ENCODE results near the gene PITPNC1.
A peak's percentile ranks its signal among the peaks of the same experiment; 100 is the strongest.
"Not testable (repeated sequence)": the region's sequence is repeated elsewhere in the genome, so short reads cannot be mapped to it uniquely, and the experiment has no call there.

PITPNC1 gene

DNA sequence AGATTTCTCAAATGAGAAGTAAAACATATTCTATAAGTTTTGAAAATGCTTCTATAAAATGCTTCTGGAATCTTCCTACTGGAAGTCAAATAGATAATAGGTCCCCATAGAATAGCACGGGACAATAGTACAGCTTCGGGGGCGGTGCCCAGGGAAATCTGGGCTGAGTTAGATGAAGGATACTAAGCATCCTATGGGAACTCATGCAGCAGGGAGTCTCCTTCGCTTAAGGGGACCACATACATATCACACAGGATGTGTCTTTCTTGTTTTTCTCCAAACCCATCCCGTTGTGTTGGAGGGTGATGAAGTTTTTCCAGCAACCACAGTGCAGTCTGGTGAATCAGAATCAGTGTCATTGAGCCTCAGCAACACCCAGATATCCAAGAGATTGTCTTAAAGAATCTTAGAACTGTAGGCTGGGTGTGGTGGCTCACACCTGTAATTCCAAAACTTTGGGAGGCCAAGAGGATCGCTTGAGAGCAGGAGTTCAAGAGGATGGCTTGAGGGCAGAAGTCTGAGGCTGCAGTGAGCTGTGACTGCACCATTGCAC is 84.2 kb downstream of the PITPNC1 start:
- DNase-seq (ENCODE audit: low read depth in 2 of 2): no peak

DNA sequence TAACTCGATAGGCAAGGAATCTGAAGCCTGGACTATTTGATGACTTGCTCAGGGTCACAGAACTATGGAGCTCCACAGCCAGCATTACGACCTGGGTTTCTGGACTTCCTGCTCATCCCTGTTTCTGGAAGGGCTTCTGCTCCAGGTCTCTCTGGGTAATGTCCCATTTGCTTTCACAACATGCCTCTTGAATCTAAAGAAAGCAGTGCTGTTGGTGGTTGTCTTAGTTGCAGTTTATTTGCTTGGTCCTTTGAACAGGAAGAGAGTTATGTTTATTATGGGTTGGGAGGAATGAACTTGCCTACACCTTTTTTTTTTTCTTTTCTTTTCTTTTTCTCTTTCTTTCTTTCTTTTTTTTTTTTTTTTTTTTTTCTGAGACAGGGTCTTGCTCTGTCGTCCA is 84.8 kb downstream of the PITPNC1 start:
- DNase-seq (ENCODE audit: low read depth in 2 of 2): no peak

DNA sequence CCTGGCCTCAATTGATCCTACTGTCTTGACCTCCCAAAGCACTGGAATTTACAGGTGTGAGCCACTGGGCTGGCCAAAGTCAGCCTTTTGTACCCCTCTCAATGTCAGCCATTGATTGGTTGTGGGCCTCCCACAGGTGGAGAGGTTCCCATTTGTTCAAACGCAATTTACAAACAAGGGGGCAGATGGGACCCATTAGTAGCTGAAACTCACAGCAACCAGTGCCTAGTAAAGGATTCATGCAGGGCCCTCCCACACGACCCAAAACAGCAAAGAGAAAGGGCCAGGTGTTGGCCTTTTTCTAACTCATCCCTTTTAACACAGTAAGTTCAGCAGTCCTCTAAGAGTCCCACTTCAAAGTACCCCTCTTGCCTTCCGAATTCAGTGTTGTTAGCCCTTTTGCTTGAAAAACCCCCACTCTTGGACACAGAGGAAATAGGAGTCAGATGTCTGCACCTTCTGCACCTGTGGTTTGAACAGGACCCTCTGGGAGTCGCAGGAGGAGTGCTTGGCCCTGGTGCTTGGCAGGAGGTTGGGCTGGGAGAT is 89.2 kb downstream of the PITPNC1 start:
- DNase-seq (ENCODE audit: low read depth in 2 of 2): no peak

DNA sequence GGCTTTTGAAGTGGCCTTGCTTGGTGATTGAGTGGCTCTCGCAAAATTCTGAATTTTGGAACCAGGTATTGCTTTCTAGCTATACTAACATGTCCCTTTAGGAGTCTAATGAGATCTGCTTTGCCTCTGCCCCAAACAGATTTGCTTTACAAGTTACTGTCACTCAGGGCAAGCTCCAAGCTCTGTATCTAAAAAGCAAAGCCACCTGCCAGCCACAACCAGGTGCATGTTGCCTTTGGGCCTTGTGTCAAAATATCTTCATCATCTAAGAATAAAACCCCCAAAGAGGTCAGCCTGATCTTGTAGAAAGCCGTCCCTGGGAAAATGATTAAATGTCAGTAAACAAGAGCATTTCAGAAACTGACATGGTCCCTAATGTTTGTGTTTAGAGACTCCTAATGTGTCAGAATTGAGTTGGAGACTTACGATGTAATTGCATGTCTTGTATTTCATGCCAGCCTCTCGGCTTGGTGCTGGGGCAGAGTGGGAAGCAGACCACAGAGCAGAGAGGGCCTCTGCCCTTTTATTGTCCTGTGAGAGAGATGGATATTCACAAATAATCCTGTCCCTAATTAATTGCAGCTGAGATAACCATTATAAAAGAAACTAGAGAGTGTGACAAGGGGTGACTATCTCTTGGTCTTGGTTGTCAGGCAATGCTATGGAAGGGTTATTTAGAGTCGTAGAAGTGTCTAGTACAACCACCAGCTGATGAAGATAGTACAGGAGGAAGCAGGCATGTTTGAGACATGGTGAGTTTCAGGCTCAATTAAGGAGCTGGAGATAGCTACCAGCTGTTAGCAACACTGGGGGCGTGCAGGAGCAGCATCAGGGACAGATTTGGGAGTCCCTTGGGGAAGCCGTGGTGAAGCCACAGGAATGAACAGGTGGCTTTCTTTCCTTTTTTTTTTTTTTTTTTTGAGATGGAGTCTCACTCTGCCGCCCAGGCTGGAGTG is 90.7 kb downstream of the PITPNC1 start:
- DNase-seq (ENCODE audit: low read depth in 2 of 2): no peak

DNA sequence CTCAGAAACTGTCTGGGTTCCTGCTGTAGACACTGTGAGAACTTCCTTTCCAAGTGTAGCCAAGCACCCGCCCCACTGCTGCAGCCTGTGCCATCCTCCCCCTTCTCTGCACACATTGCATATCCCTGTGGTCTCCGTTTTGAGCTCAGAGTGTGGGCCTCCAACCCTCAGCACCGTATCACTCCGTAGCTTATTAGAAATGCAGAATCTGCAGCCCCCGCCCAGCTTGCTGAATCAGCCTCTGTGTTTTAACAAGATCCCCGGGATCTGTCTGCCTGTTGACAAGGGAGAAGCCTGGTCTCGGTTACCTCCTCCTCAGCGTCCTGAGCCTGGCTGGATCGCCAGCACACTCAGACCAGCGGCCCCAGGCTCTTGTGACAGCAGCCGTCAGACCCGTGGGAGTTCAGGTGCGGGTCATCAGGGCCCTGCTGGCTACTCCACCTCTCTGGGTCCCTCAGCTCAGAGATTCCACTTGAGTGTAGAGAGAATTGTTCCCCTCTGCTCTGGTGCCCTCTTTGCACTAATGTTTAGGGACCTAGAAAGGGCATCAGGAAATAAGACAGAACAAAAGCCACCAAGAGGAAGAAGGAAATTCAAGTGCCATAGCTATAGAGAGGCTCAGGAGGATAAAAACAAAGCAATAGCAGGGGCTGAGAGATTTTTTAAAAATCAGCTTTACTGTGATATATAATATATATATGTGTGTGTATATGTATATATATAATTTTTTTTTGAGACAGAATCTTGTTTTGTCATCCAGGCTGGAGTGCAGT is 92.3 kb downstream of the PITPNC1 start:
- no peak for DNase-seq (ENCODE audit: low read depth in 2 of 2)

DNA sequence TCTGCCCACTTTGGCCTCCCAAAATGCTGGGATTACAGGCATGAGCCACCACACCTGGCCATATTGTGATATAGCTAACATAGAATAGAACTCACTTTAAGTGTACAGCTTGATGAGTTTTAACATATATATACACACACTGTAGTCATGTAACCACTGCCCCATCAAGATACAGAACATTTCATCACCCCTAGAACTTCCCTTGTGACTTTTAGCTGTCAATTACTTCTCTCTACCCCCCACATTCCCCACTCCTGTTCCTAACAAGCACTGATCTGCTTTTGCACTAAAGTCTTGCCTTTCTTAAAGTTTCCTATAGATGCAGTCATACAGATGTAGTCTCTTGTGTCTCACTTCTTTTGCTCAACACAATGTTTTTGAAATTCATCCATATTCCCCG is 93.1 kb downstream of the PITPNC1 start:
- DNase-seq (ENCODE audit: low read depth in 2 of 2): no peak

DNA sequence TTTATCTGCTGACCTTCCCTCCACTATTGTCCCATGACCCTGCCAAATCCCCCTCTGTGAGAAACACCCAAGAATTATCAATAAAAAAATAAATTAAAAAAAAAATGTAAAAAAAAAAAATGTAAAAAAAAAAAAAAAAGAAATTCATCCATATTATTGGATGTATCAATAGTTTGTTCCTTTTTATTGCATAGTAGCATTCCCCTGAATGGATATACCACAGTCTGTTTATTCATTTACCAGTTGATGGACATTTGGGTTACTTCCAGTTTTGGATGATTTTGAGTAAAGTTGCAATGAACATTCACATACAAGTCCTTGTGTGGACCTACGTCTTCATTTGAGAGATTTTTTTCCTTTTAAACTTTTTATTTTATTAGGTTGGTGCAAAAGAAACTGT is 94.0 kb downstream of the PITPNC1 start:
- no peak for DNase-seq (ENCODE audit: low read depth in 2 of 2)

DNA sequence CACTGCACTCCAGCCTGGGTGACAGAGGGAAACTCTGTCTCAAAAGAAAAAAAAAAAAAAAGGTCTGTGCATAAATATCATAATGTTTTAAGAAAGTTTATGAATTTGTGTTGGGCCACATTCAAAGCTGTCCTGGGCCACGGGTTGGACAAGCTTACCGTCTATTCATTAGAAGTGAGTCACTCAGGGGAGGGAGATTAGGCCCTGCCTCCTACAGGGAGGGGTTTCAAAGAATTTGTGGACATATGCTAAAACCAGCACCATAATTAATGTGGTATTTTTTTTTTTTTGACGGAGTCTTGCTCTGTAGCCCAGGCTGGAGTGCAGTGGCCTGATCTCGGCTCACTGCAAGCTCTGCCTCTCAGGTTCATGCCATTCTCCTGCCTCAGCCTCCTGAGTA is 95.5 kb downstream of the PITPNC1 start:
- not testable (repeated sequence) for DNase-seq (ENCODE audit: low read depth in 2 of 2)

DNA sequence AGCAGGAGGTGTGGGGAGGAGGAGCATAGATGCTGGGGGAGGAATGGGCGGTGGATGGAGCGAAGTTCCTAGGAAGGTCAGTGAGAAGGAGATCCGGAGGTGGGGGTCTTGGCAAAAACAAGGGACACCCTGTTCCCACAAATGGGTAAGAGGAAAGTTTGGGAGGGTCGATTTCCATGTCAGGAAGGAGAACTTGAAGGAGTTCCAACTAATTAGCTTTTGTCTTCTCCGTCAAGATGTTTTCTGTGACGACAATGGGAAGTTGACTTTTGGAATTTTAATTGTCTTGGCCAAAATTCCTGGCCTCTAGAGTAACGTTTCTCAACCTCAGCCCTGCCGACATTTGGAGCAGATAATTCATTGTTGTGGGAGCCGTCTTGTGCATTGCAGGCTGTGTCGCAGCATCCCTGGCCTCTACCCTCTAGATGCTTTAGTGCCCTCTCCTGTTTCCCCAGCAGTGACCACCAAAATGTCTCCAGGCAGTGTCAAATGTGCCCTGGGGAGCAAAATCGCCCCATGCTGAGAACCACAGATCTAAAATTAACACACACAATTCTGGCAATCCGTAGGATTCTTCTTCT is 97.1 kb downstream of the PITPNC1 start:
- no peak for DNase-seq (ENCODE audit: low read depth in 2 of 2)

DNA sequence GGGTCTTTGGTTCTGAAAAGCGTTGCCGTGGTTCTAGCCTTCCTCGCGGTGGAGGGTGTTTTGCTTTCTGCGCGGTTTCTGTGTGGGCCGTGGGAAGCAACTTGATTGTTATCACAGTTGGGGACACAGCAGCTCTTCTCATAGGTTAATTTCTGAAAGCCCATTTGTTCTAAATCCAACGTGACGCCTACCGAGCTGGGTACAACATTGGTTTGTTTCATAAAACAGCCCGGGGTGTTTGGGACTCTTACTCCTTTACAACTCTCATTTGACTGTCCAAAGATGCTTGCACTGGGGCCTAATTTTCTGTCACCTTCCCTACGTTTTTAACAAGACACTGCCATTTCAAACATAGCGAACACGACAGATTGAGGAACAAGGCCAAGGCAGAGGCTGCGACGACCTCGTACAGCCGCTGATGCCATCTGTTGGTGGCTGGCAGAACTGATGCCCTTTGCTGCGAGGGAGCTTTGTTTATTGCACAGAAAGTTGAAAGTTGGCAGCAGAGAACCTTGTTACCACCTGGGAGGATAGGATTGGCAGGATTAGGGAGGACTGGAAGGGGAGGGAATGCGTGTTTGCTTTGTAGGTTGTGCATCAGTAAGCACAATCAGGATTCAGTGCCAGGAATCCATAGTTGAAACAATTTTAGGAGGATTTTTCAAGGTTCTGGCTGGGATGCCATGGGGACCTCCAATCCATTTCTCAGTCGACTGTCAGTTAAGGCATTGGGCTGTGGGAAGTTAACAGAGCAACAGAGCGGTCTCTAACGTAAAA is 98.3 kb downstream of the PITPNC1 start:
- DNase-seq (ENCODE audit: low read depth in 2 of 2): peak; percentile 63 to 74

DNA sequence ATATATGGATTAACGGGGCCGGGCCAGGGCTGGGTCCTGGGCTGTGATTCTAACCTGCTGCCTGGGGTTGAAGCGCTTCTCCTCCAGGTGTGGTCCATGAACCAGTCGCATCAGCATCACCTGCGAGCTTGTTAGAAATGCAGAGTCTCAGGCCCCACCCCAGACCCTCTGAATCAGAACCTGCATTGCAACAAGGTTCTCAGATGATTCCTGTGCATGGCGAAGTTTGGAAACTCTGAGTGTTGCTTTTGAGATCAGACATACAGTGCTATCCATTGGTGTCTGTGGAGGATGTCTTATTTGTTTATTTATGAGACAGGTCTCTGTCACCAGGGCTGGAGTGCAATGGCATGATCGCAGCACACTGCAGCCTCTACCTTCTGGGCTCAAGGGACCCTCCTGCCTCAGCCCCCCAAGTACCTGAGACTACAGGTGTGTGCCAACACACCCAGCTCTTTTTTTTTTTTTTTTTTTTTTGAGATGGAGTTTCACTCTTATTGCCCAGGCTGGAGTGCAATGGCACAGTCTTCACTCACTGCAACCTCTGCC is 99.8 kb downstream of the PITPNC1 start:
- DNase-seq (ENCODE audit: low read depth in 2 of 2): no peak

DNA sequence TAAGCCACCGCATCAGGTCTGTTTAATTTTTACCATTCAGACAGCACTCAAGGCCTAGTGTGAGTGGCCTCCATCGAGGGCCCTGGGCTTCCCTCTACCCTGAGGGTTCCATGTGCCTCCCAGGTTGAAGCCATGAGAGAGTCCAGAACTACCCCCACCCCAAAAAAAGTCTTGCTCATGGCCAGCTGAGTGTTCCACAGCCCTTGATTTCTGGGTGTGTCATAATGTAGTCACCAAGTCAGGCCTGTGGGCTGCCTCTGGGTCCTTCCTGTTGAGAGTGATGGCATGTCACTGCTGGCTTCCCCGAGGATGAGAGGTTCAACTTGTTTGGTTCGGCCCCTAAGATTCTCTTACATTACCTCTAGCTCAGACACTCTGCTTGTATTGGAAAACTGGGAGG is 100.6 kb downstream of the PITPNC1 start:
- DNase-seq (ENCODE audit: low read depth in 2 of 2): peak in 1 of 2 donors; percentile 10

DNA sequence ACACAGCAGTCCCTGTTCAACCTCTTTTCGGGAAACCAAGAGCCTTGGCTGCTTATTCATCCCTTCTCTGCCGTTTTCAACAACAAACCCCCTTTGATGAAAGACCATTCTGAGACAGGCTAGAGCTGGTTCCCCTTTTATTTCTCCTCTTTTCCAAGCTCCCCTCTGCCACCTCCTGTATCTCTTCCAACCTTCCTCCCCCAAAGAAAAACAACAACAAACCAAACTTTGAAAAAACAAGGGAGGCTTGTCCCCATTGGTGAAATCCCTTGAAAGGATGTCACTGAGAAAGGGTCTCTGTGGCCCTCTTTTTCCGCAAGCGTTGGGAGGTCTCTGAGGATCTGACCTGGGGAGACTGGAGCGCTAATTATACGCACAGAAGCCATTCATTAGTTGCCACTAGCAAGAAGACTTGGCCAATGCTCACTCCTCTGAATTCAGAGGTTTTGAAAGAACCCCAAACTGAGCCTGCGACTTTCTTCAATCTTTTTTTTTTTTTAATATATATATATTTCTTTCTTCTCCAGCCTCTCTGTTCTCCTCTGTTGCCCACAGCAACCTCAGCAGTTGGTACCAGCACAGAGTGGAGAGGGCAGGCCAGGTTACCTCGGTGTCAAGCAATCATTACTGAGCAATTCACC is 101.4 kb downstream of the PITPNC1 start:
- DNase-seq (ENCODE audit: low read depth in 2 of 2): no peak

DNA sequence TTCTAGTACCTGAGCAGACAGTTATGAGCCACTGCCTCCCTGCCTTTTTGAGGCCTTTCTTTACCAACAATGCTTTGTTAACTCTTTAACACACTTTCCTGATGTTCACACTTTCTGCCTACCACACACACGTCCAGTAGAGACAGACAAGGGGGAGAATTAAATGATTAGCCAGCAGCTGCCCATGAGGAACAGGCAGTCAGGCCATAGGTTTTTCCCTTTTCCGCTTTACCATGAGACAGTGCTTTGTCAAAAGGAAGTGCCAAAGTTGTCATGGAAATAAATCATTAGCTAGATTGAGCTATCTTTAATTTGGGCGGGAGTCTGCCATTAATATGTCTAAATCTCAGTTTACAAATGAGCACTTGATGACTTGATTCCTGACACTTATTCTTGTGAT is 102.1 kb downstream of the PITPNC1 start:
- DNase-seq (ENCODE audit: low read depth in 2 of 2): no peak

DNA sequence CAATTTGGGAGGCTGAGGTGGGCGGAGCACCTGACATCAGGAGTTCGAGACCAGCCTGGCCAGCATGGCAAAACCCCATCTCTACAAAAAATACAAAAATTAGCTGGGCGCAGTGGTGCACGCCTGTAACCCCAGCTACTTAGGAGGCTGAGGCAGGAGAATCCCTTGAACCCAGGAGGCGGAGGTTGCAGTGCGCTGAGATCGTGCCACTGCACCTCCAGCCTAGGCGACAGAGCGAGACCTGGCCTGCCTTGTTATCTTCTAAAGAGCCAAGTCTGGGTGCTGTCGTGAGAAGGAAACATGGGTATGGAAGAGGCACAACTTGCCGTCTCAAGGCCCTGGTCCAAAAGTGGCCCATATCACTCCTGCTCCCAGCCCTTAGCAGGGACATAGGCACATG is 103.9 kb downstream of the PITPNC1 start:
- DNase-seq (ENCODE audit: low read depth in 2 of 2): not testable (repeated sequence)

DNA sequence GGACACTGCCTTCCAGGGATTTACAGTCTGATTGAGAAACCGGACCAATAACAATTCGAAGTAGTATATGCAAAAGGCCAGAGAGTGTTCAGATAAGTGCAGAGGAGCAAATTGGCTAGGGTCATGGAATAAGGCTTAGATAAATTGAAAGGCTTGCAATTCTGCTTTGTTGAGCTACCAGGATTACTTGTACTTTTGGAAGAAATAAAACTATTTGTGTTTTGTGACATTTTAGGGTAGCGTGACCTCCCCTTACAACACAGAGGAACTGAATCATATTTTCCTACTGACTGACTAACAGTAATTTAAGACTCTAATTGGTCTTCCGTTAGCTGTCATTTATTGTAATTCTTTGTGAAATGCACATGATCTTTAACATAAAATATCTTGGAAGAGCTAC is 104.7 kb downstream of the PITPNC1 start:
- DNase-seq (ENCODE audit: low read depth in 2 of 2): no peak

DNA sequence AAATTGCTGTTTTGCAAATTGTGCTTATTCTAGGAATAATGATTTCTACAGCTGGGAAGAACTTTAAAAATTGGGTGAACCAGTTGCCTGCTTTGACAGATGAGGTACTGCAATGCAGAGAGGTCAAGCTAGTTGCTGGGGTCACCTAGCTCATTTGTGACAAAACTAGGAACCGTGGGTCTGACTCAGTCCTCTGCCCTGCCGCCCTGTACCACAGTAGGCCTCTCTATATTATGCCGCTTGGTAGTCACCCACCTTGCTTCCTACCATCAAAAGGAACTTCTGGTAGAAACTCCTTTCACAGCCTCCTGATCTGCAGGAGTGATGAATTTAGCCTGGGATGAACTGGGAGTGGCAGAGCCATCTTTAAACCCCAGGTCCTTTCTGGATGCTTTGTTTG is 105.7 kb downstream of the PITPNC1 start:
- no peak for DNase-seq (ENCODE audit: low read depth in 2 of 2)

DNA sequence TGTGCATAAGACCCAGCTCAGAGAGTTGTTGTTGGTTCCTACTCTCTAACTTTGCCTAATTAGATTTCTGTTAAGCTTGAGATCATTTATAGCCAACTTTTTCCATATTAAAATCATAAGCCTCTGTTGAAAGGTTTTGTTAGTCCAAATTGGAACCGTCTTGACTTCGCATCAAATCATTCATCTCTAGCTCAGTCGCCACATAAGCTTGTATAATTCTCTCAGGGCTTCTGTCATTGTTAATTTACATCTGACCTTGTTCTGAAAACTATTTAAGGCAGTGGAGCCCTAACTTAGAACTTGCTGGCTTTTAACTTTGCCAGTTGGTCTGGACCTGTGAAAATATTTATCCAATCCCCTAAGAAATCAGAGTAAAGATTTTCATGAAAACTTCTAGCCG is 107.2 kb downstream of the PITPNC1 start:
- DNase-seq (ENCODE audit: low read depth in 2 of 2): no peak

DNA sequence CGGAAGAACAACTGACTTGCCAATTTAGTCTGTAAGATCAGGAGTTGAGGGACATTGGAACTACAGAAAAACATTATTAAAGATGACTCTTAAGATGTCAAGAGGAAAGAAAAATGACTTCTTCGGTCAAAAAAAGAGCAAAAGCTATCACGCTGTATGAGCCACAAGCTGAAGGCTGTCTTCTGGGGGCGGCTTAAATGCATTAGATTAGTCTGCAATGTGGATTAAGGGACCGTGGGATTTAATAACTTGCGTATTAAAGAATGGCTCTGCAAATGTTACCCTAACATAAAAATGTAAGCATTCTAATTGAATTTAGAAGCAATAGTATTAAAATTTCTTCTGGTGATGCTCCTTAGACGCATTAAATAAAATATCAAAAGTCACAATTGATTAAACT is 108.6 kb downstream of the PITPNC1 start:
- no peak for DNase-seq (ENCODE audit: low read depth in 2 of 2)

DNA sequence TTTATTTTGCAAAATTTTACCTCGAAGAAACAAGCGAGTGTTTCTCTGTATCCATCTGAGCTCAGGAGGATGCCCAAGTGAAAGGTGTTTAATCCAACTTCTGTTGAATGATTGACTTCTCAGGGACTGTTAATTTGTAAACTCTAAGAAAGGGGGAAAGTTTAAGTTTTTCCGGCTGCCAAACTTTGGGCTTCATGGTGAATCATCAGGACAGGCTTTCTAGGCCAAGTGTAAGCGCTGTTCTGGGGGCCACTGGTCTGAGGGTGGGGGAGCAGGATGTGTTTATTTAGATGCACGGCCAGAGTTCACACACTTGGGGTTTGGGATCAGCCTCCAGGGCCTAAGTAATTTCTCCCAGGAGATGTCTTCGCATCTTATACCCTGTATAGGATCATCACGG is 110.4 kb downstream of the PITPNC1 start:
- no peak for DNase-seq (ENCODE audit: low read depth in 2 of 2)
